Common myeloid progenitor, CD34-positive (primary cell): ENCODE data around the gene GAK.
A peak's percentile ranks its signal among the peaks of the same experiment; 100 is the strongest.

Experiments
- CTCF ChIA-PET: fragments of 350-600 bp; sonication (Branson Sonifier 250); formaldehyde crosslinking; loops from one replicate; lab custom pipeline; 2021; ENCODE audit warnings: antibody characterized with exemption; lab: Charles Lee
- POLR2A ChIA-PET: fragments of 350-600 bp; sonication (Branson Sonifier 250); formaldehyde crosslinking; loops from one replicate; lab custom pipeline; 2021; ENCODE audit warnings: antibody characterized with exemption; lab: Charles Lee
- DNase-seq, 3 donors: peaks; one replicate each; pipeline versions ENCODE4 v3.0.0 to v3.0.0-alpha.2; 2013
- H3K27ac ChIP-seq, 2 experiments: 1 replicate in 1 of 2; 2 replicates in 1 of 2; pipeline ENCODE4 v1.7.0; 2013; ENCODE audit warnings: inconsistent platforms in 2 of 2, low read length in 2 of 2, mild to moderate bottlenecking in 2 of 2, low read depth in 1 of 2, moderate library complexity in 1 of 2; ENCODE audit not compliant: severe bottlenecking in 2 of 2, insufficient read depth in 1 of 2, poor library complexity in 1 of 2
- H3K27me3 ChIP-seq, 5 experiments: replicated peaks in 2 of 5; 1 replicate in 3 of 5; 2 replicates in 2 of 5; pipeline versions ENCODE4 v1.6.1 to v1.7.0; 2013; ENCODE audit warnings: low read length in 4 of 5, mild to moderate bottlenecking in 2 of 5, moderate library complexity in 2 of 5, inconsistent platforms in 1 of 5; ENCODE audit not compliant: insufficient read depth in 5 of 5, control insufficient read depth in 4 of 5
- H3K36me3 ChIP-seq, 4 experiments: 1 replicate in 2 of 4; 2 replicates in 2 of 4; pipeline versions ENCODE4 v1.6.1 to v1.7.0; 2013; ENCODE audit warnings: low read length in 3 of 4, control low read depth in 1 of 4, mild to moderate bottlenecking in 1 of 4; ENCODE audit not compliant: control insufficient read depth in 4 of 4, insufficient read depth in 4 of 4
- H3K4me1 ChIP-seq, 4 experiments: 1 replicate in 3 of 4; 2 replicates in 1 of 4; pipeline versions ENCODE4 v1.6.1 to v1.7.1; 2013; ENCODE audit warnings: low read length in 3 of 4, mild to moderate bottlenecking in 3 of 4, control low read depth in 1 of 4, inconsistent platforms in 1 of 4, moderate library complexity in 1 of 4; ENCODE audit not compliant: control insufficient read depth in 4 of 4, insufficient read depth in 4 of 4; ENCODE audit errors: control extremely low read depth in 1 of 4
- H3K4me3 ChIP-seq, 7 experiments: 1 replicate in 4 of 7; 2 replicates in 3 of 7; pipeline versions ENCODE4 v1.5.1 to v1.7.0; 2013; ENCODE audit warnings: mild to moderate bottlenecking in 7 of 7, low read length in 6 of 7, moderate library complexity in 6 of 7, inconsistent platforms in 2 of 7, low read depth in 2 of 7, control low read depth in 1 of 7; ENCODE audit not compliant: insufficient read depth in 4 of 7, control insufficient read depth in 1 of 7; ENCODE audit errors: extremely low read depth in 1 of 7
- H3K9me3 ChIP-seq, 5 experiments: 1 replicate in 4 of 5; 2 replicates in 1 of 5; pipeline versions ENCODE4 v1.6.1 to v1.7.1; 2013; ENCODE audit warnings: low read length in 4 of 5, mild to moderate bottlenecking in 2 of 5, inconsistent platforms in 1 of 5, low read depth in 1 of 5, moderate library complexity in 1 of 5; ENCODE audit not compliant: control insufficient read depth in 4 of 5, insufficient read depth in 2 of 5; ENCODE audit errors: control extremely low read depth in 1 of 5
- WGBS: methylation state at CpG from one replicate; pipeline ENCODE4 v1.1.5; 2013; ENCODE audit not compliant: insufficient coverage; 5-methylcytosine and 5-hydroxymethylcytosine counted together

Gene GAK

DNA sequence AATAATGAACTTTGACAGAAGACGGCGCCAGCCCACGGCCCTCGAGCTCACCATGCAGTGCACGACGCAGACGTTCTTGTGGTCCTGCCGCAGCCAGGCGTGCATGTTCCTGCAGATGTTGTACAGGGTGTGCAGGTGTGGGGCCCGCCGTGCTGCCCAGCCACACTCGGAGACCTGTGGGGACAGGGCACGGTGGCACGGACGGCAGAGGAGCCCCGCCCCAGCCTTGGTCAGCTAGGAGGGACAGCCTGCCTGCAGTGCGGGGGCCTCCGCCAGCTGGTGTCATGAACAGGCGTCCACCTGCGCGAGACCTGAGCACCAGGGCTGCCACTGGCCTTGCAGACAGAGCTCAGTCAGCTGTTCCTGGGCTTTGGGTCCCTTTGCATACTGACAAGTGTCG lies 49.5 kb downstream of the GAK start:
- CTCF ChIA-PET = interaction anchor here (1.2 to 2.0 kb wide), 3 partner anchors 9 to 280 kb away, joined by 3 to 5 read pairs (median 4); no protein-coding TSS in a partner anchor
- no peaks in the 10 kb centered on the region for H3K4me1 ChIP-seq
- no peak overlapping the region for H3K4me3 ChIP-seq
- H3K9me3 ChIP-seq = peaks cover 0 to 5% (median 2%) of the 10 kb centered on the region in 5 experiments
- H3K27me3 ChIP-seq = no peaks in the 10 kb centered on the region
- 97% methylated on average over 19 of the region's 22 CpGs for WGBS
- H3K36me3 ChIP-seq = peaks cover 8 to 92% (median 55%) of the 10 kb centered on the region in 4 experiments
- H3K27ac ChIP-seq = no peak overlapping the region
- POLR2A ChIA-PET = no interaction called here
- DNase-seq = no peak

DNA sequence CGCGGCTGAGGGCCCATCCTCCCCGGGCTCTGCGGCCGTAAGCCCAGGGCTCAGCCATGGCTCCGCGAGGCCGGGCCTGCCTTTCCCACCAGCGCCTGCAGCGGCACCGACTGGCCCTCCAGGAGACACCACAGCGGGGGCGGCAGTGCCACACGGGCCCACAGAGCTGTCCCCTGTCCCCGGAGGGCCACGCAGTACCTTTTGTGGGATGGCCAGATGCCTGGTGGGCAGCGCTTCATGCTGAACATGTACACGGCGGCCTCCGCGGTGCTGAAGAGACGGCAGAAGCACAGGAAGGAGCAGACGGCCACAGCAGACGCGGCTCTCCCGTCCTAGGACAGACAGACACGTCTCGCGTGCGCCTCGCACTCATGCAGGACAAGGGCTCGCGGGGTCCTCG lies 50.4 kb downstream of the GAK start:
- H3K27me3 ChIP-seq = no peaks in the 10 kb centered on the region
- peaks cover 5 to 92% (median 57%) of the 10 kb centered on the region in 4 experiments for H3K36me3 ChIP-seq
- ChIA-PET CTCF (interaction anchor here (1.2 to 2.0 kb wide), 3 partner anchors 10 to 279 kb away, joined by 3 to 5 read pairs (median 4); no protein-coding TSS in a partner anchor), POLR2A (no interaction called here)
- H3K27ac ChIP-seq = no peak overlapping the region
- DNase-seq = no peak
- WGBS = over 99% methylated on average over 29 of the region's 34 CpGs
- H3K9me3 ChIP-seq = no peaks in the 10 kb centered on the region
- H3K4me3 ChIP-seq = no peak overlapping the region
- no peaks in the 10 kb centered on the region for H3K4me1 ChIP-seq

DNA sequence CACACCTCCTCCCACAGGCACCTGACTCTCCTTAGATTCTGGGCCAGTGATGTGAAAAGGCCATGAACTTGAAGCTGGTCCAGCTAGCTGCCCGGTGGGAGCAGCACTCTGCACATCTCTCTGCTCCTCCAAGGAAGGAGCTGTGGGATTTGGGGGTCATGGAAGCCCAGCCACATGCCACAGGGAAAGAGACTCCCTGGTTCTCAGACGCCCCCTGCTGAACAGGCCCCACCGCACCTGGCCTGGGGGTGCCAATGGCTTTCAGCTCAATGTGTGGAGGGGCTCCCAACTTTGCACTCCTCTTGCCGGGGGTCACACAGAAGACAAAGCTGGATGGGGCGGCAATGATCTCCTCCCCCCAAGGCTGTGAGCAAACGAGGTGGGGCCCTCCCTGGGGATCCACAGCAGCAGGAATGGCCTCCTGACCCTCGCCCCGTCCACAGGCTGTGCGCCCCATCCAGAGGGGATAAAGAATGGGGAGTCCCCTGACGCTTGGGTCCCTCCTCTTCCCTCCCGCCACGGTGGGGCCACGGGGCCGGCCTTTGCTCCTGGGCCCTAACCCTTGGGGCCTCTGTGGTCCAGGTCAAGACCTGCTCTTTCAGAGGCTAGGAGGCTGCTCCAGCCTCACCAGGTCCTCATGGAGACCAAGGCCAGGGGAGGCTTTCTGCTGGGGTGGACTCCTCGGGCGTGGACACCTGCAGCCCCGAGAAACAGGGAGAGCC lies 51.3 kb downstream of the GAK start:
- no peak for DNase-seq
- H3K4me1 ChIP-seq = no peaks in the 10 kb centered on the region
- peaks cover 9 to 92% (median 59%) of the 10 kb centered on the region in 4 experiments for H3K36me3 ChIP-seq
- ChIA-PET CTCF (interaction anchor here (0.6 to 2.0 kb wide), 2 partner anchors 11 to 203 kb away, joined by 3 to 5 read pairs; no protein-coding TSS in a partner anchor), POLR2A (no interaction called here)
- no peaks in the 10 kb centered on the region for H3K27me3 ChIP-seq
- 100% methylated on average over 12 of the region's 17 CpGs for WGBS
- H3K9me3 ChIP-seq = no peaks in the 10 kb centered on the region
- no peak overlapping the region for H3K27ac ChIP-seq
- no peak overlapping the region for H3K4me3 ChIP-seq

DNA sequence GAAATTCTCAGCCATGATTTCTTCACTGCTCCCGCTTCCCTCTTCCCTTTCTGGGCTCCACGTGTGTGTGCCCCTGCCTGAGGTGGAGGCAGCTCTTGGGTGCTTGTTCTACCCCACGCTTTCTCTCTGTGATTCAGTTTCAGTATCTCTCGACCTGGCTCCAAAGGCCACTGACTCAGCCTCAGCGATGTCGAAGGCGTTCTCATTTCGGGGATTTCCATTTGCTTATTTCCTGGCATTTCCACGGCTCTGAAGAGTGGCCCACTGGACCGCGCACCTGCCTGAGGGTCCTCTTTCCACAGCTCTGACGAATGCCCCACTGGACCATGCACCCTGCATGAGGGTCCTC lies 52.4 kb downstream of the GAK start:
- DNase-seq = no peak
- Histone ChIP-seq H3K36me3 (peaks cover 10 to 94% (median 63%) of the 10 kb centered on the region in 4 experiments), H3K27me3 (no peaks in the 10 kb centered on the region), H3K9me3 (no peaks in the 10 kb centered on the region), H3K27ac (no peak overlapping the region), H3K4me1 (no peaks in the 10 kb centered on the region), H3K4me3 (no peak overlapping the region)
- 98% methylated on average over 12 of the region's 12 CpGs for WGBS
- POLR2A ChIA-PET = no interaction called here
- CTCF ChIA-PET = interaction anchor here (2.7 kb wide), 1 partner anchor 108 kb away, joined by 9 read pairs; the partner anchor contains the start of gene IDUA

DNA sequence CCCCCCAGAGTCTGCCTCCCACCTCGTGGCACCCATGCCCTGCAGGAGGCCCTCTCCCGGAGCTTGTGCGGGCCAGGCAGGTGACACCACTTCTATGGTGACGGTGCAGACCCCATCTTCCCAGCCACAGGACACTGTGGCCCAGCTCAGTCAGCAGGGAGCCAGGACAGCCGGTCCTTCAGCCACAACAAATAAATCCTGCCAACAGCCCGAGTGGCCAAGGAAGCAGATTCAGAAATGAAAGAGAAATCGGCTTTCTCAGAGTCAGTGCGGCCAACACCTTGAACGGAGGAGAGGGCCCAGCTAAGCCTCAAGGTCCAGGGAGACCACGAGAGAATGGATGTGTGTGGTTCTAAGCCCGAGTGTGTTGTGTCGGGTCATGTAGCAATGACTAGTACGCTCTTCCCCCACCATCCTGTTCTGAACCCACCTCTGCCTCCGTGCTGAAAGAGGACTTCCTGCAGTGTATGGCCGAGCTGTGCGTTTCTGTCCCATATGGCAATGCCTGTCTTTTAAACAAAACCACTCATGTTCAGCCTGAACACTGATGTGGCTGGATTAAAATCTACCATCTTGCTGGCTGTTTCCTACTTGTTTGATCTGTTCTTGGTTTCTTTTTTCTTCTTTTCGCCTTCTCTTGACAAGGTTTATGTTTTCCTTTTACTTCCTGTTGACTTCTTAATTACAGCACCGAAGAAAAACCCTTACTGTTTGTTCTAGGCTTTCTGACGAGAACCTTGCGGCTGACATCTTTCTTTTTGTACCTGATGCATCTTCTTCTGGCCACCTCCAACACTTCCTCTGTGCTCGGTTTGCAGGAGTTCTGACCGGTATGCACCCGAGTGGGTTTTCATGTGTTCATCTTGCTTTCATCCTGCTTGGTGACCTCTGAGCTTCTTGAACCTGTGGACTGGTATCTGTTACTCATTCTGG lies 53.1 kb downstream of the GAK start:
- no peaks in the 10 kb centered on the region for H3K27me3 ChIP-seq
- no peak overlapping the region for H3K27ac ChIP-seq
- H3K36me3 ChIP-seq = peaks cover 10 to 93% (median 62%) of the 10 kb centered on the region in 4 experiments
- no peak overlapping the region for H3K4me3 ChIP-seq
- POLR2A ChIA-PET = no interaction called here
- CTCF ChIA-PET = interaction anchor here (2.7 kb wide), 1 partner anchor 108 kb away, joined by 9 read pairs; the partner anchor contains the start of gene IDUA
- no peaks in the 10 kb centered on the region for H3K4me1 ChIP-seq
- 92% methylated on average over 19 of the region's 23 CpGs for WGBS
- no peak for DNase-seq
- no peaks in the 10 kb centered on the region for H3K9me3 ChIP-seq

DNA sequence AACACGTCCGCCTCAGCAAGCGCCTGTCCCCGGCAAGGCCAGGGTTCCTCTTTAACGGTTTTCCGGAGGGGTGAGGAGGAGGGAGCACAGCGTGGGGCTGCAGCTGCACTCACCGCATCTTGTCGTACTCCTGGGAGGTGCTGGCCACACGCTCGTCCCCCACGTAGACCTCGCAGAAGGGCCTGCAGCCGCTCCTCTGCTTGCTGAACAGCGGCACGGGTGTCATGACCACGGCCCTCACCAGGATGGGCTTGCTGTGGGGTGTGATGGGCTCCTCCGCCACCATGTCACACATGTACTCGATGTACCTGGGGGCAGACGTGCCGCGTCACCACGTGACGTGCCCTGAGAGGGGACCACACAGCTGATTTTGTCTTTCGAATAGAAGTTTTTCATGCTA lies 54.6 kb downstream of the GAK start:
- no peaks in the 10 kb centered on the region for H3K9me3 ChIP-seq
- peak in 1 of 3 donors; percentile 10 for DNase-seq
- CTCF ChIA-PET = interaction anchor here (0.8 to 2.7 kb wide), 2 partner anchors 108 to 110 kb away, joined by 3 to 9 read pairs; partner anchors contain the start of gene IDUA
- H3K27ac ChIP-seq = no peak overlapping the region
- no peaks in the 10 kb centered on the region for H3K4me1 ChIP-seq
- 95% methylated on average over 24 of the region's 25 CpGs for WGBS
- H3K4me3 ChIP-seq = no peak overlapping the region
- POLR2A ChIA-PET = no interaction called here
- no peaks in the 10 kb centered on the region for H3K27me3 ChIP-seq
- peaks cover 11 to 92% (median 63%) of the 10 kb centered on the region in 4 experiments for H3K36me3 ChIP-seq
